NCI-H460 (cell line): ENCODE measurements around the gene ARHGAP11A. TPM values are rescaled to one million over a fixed set of nuclear protein-coding genes. Genes with fewer than 3 reads are reported as not detected.
"Not testable (repeated sequence)": the region's sequence is repeated elsewhere in the genome, so short reads cannot be mapped to it uniquely, and the experiment has no call there.

Source experiments
- DNase-seq: peaks from one replicate; pipeline ENCODE4 v3.0.0-alpha.2; 2016; ENCODE audit warnings: low read depth; ENCODE audit errors: extremely low read depth
- polyA plus RNA-seq: library from polyadenylated mRNA; depleted of rRNA; stranded (reverse); fragments of >200 nt; gene quantifications from 2 replicates; pipeline ENCODE4 v1.2.3, GENCODE V29; 2014; cell fraction: nucleus; rRNA removed
- total RNA-seq: library from RNA; depleted of rRNA; stranded (reverse); fragments of >200 nt; shearing (Covaris generic); gene quantifications from 2 replicates; pipeline ENCODE4 v1.2.3, GENCODE V29; 2014; rRNA removed

Gene ARHGAP11A, protein sequence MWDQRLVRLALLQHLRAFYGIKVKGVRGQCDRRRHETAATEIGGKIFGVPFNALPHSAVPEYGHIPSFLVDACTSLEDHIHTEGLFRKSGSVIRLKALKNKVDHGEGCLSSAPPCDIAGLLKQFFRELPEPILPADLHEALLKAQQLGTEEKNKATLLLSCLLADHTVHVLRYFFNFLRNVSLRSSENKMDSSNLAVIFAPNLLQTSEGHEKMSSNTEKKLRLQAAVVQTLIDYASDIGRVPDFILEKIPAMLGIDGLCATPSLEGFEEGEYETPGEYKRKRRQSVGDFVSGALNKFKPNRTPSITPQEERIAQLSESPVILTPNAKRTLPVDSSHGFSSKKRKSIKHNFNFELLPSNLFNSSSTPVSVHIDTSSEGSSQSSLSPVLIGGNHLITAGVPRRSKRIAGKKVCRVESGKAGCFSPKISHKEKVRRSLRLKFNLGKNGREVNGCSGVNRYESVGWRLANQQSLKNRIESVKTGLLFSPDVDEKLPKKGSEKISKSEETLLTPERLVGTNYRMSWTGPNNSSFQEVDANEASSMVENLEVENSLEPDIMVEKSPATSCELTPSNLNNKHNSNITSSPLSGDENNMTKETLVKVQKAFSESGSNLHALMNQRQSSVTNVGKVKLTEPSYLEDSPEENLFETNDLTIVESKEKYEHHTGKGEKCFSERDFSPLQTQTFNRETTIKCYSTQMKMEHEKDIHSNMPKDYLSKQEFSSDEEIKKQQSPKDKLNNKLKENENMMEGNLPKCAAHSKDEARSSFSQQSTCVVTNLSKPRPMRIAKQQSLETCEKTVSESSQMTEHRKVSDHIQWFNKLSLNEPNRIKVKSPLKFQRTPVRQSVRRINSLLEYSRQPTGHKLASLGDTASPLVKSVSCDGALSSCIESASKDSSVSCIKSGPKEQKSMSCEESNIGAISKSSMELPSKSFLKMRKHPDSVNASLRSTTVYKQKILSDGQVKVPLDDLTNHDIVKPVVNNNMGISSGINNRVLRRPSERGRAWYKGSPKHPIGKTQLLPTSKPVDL
- total RNA-seq = 49.6 and 49.9 TPM in 2 replicates
- polyA plus RNA-seq = 24.5 and 38.6 TPM in 2 replicates

DNA sequence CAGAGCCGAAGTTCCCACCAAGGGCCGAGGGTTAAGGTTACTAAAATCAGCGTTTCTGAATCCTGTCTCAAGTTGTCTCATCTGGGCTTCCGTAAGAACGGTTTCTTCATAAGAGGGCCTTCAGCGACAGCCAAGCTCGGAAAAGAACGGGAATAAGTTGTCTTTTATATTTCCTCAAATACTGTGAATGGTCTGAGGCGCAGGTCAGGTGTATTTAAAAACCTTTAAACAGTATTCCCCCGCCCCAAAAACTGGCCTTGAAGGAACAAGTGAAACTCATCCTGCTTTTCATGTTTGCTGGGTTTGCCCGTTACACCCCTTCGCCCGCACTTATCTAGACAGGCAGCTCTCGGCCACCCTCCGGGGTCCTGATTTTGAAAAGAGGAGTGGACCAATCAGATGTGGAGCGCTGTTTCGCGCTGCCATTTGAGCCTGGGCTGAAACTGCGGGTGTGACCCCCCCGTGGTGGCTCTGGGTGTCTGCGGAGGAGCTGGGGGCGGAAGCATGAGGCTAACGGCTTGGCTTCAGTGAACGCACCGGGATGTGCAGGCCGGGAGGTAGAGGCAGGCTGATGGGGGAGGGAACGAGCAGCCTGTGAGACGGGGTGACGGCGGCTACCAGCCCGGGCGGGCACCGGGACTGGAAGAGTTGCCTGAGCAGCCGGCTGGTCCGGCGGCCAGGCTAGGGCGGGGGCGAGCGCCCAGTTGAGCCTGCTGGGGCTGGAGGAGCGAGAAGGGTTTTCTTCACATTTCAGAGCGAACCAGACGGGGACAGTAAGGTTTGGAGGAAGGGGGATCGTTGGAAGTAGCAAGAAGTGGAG lies at the start of gene ARHGAP11A:
ARHGAP11A (plus strand) TSS at position 454 of the 820 bp plus-strand sequence. CDS start 708 bp downstream, outside the sequence.
- peak; percentile 81 for DNase-seq

DNA sequence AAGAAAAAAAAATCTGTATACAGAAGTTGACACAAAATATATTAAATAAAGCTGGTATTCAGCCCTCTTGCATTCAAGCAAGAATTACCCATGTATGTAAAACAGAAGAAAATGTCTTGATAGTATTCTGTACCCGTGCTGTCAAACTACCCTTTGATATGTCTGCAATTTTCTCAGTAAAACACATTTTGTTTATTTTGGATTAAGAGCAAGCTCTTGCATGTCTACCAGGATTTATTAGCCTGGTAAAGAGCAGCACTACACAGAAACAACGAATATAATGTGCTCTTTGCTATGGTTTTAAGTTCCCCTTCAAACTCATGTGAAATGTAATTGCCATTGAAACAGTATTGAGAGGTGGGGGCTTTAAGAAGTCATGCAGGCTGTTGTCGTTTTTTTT lies 46.3 kb upstream of the ARHGAP11A start:
- not testable (repeated sequence) for DNase-seq

DNA sequence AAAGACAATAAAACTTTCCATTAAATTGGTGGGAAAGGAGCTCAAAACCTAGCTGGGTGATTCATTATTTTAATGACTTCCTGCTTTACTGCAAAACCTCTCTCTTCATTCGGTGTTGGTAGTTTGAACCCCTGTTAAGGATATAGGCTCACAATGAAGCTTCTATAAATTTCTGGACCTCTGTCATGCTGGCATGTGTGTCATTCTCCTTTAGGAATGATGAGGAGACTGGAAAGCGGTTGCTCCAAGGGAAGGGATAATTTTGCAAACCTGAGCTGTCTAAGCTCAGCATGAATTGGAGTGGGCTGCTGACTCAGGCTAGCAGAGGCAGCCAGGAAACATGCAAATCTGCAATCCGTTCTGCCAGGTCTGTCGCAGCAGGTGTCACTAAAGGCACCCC lies 36.8 kb upstream of the ARHGAP11A start:
- DNase-seq = not testable (repeated sequence)

DNA sequence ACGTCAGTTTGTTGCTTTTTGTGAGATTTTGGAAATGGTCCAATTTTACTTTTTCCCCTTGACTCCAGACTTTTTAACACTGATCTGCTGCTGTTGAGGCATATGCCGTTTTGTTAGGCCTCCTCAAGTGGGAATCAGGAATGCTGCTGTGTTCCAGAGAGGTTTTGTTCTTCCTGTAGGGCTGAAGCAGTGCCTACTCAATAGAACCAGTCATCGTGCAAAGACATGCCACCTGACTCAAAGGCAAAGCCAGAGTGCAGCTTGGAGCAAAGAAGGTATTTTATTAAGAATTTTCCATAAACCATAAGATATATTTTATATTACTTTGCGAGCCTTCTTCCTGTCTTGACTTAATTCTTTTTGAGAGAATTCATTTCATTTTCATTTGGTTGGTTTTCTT lies 29.5 kb upstream of the ARHGAP11A start:
- DNase-seq = not testable (repeated sequence)

DNA sequence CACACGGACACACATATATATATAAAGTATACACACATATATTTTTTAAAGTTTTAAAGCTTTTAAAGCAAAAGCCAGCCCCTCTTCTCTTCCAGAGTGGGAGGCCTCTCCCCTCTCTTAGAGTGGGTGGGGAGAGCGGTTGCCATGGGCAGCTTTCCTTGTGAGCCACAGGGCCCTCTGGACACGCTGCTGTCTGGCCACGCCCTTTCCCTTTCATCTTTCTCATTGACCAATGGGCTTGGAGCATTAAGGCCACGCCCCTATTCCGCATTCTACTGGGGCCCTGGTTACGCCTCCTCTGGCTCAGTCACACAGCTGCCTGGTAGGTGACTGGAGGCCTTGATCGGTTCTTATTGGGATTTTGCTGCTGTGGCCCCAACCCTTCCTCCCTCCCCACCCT lies 22.2 kb upstream of the ARHGAP11A start, which contains the start of gene GOLGA8N:
GOLGA8N (plus strand) TSS at position 306 of the 400 bp plus-strand sequence.
- not testable (repeated sequence) for DNase-seq

DNA sequence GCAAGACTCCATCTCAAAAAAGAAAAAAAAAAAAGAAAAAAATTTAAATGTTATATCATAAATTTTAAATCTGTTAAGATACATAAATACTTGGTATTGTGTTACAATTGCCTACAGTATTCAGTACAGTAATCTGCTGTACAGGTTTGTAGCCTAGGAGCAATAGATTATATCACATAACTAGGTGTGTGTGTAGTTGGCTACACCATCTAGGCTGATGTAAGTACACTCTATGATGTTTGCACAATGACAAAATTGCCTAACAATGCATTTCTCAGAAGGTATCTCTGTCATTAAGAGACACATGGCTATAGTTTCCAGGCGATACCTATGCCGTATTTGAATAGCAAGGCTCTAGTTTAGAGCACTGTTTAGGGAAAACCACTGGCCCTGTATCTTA lies 5.8 kb upstream of the ARHGAP11A start:
- DNase-seq = not testable (repeated sequence)

DNA sequence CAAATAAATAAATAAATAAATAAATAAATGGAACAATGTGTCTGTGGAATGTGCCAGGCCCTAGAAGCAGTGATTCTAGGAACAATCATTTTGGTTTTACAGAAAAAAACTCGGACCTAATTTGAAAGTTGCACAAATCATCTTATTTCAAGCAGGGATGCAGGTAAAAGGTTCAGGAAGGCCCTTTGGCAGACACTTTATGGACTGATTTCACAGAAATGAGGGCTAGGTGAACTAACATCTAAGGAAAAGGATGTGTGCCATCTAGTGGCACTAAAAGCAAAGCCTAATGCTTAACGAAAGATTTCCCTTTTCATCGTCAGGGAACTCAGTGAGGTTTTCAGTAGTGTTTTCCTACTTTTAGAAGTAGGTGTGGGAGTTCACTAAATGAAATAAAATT lies 4.6 kb upstream of the ARHGAP11A start:
- DNase-seq = peak; percentile 30

DNA sequence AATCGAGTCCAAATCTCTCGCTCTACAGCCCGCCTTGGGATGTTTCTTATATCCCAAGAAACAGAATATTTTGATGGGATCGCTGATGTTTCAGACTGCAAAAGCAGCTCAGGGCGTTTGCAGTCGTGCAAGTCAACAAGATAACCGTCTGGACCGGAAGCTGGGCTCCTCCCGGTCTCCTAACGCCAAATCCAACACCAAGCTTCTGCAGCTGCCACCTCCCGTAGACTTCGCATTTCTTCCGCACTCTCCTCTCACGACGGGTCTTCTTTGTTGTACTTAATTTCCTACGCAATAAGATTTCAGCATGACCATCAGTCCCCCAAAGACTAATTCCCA lies 623 bp upstream of the ARHGAP11A start:
- not testable (repeated sequence) for DNase-seq

DNA sequence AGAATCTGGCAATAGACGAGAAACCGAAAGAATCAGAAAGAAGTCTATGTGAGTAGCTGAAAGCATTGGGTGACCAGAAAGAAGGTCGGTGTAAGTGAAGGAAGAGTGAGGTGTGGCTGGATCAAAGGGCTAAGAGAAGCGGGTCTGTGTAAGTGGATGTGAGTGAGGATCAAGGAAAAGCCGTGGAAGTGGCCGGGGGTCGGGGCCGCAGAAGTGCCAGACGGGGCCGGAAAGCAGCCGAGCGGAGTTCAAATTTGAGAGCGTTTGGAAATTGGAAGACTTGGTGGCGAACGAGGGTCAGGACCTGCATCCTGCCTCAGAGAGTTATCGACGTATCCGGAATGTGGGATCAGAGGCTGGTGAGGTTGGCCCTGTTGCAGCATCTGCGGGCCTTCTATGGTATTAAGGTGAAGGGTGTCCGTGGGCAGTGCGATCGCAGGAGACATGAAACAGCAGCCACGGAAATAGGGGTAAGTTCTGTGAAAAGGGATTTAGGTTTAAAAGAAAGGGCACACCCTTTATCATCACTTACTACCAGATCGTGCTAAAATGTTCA lies 645 bp downstream of the ARHGAP11A start:
- not testable (repeated sequence) for DNase-seq

DNA sequence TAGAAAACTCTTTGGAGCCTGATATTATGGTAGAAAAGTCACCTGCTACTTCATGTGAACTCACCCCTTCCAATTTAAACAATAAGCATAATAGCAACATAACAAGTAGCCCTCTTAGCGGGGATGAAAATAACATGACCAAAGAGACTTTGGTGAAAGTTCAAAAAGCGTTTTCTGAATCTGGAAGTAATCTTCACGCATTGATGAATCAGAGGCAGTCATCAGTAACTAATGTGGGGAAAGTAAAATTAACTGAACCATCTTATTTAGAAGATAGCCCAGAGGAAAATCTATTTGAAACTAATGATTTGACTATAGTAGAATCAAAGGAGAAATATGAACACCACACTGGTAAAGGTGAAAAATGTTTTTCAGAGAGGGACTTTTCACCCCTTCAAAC lies 21.1 kb downstream of the ARHGAP11A start:
- DNase-seq = no peak

DNA sequence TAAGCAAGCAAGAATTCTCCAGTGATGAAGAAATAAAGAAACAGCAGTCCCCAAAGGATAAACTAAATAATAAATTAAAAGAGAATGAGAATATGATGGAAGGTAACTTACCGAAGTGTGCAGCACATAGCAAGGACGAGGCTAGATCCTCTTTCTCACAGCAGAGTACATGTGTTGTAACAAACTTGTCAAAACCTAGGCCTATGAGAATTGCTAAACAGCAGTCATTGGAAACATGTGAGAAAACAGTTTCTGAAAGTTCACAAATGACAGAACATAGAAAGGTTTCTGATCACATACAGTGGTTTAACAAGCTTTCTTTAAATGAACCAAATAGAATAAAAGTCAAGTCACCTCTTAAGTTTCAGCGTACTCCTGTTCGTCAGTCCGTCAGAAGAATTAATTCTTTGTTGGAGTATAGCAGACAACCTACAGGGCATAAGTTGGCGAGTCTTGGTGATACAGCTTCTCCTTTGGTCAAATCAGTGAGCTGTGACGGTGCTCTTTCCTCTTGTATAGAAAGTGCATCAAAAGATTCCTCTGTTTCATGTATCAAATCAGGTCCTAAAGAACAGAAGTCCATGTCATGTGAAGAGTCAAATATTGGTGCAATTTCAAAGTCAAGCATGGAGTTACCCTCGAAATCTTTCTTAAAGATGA lies 21.7 kb downstream of the ARHGAP11A start:
- no peak for DNase-seq

DNA sequence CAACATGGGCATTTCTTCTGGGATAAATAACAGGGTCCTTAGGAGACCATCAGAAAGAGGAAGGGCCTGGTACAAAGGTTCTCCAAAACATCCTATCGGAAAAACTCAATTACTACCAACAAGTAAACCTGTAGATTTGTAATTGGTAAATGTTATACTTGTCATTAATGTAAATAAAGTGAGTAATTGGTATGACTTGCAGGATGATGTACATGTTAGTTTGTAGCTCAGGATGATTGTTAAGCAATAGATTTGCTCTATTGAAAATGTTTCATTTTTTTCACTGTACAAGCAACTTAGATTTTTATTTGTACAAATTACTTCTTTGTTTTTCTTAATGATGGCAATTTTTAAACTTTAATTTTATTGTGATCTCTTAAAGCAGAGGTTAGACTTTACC lies 22.4 kb downstream of the ARHGAP11A start:
- no peak for DNase-seq

DNA sequence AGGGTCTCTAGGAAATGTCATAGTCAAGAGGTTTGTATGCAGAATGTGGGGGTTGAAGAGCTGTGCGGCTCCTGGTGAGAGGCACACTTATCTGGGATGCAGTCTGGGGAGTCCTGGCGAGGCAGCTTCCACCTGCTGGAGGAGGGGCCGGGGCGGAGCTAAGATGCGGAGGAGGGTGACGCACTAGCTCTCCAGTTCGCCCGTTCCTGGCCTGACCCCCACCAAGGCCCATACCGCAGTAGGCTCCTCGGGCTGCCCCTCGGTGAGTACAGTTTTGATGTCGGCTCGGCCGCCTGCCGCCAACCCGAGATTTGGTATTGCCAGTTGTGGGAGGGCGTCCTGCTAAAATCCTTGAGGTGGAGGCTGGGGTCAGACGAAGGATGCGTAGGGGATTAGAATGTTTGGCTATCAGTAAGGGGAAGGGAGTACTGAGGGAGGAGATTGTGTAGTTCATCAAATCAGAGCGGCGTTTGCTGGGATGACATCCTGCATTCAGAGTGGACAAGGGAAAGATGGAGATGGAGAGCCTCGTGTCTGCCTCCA lies 26.3 kb downstream of the ARHGAP11A start, which contains the start of gene SCG5:
SCG5 (plus strand) TSS at position 194 of the 543 bp plus-strand sequence. CDS start 1,883 bp downstream, outside the sequence.
- DNase-seq = no peak

DNA sequence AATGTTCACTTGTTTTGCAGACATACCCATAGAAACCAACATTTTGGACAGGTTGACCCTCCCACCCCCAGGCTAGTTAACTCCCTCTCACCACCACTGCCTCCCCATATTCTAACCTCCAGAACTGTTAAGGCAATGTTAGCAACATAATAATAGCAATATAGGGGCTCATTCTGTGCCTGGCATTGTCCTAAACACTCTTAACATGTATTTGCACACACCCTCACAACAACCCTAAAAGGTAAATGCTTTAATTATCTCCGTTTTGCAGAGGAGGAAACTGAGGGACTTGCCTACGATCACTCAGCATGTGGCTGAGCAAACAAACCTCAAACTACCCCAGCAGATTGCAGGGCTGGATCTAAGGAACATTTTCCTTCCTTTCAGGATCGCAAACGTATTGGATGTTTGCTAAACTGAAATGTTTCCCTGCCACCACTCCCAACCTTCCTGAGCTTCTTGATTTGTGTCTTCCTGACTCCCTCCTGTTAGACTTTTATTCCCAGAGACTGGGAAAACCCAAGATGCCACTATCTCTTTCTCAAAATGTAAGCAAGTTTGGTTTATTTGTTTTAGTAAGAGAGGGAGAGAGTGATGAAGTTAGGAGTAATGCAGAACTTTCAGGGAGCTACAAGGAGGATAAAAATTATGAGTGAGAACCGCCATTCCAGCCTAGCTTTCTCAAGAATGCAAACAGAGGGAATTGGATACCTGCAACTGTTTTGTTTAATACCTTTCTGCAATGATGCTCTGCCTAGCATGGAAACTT lies 27.5 kb downstream of the ARHGAP11A start:
- DNase-seq = no peak

DNA sequence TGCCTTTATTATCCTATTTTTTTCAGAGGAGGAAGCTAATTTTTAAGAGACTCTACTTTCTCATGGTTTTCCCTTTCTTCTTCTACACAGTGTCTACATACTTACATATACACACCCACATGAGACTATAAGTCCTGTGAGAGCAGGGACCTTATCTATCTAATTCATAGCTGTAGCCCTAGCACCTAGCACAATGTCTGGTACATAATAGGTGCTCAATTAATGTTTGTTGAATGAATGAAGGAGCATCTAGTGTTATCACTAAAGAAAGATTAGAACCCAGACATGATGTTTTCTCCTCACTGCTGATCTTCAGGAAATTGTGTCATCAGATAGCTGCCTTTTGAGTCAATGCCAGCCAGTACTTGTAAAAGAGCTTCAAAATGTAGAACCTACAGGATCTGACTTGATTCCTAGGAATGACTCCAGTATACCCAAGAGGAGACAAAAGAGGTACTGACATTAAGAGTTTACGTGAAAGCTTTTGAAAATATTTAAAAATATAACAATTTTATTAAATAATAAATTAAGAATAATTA lies 28.7 kb downstream of the ARHGAP11A start:
- DNase-seq = no peak

DNA sequence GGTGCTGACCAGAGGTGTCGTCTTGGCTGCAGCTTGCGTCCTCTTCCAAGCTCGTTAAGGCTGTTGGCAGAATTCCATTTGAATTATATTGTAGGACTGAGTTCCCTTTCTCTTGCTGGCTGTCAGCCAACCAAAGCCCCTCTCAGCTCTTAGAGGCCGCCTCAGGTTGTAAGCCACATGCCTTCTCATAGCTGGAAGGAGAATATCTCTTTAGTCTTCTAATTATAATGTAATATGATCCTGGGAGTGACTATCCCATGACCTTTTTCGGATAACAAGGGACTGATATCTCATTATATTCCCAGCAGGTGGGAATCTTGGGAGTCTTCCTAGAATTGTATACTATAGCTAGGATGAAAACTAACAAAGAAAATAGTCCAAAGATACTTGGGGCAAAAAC lies 31.0 kb downstream of the ARHGAP11A start:
- DNase-seq = no peak

DNA sequence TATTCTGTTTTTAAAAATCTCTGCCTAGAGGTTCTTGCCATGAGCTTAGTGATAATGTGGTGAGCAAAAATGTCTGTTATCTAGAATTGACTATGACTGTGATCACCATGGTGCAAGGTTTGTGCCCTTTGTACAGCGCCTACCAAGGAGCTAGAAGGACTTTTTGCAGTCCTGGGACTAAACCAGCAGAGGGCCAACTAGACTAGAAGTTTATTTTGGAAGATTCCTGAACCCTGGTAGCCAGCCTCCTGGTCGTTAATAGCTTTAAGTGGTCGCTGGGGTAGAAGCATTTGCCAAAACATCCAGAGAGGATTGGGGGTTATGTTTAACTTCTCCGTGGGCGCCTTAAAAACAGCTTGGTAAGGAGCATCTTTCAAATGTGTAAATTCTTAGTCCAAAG lies 34.0 kb downstream of the ARHGAP11A start:
- DNase-seq = no peak
